HL-60 (cell line): ENCODE measurements around the gene ATRN.

Experiments used
- DNase-seq, 2 experiments: peaks; one replicate each; pipeline ENCODE4 v3.0.0-alpha.2; 2010 to 2020; ENCODE audit warnings: low read depth in 1 of 2, low spot score in 1 of 2
- H3K27ac ChIP-seq: fragments of 250-450 bp; sonication (Bioruptor Pico); replicated peaks from 2 replicates; pipeline ENCODE4 v1.5.1; 2020; ENCODE audit warnings: mild to moderate bottlenecking, moderate library complexity
- H3K27me3 ChIP-seq: fragments of 250-450 bp; sonication (Bioruptor Pico); 2 replicates; pipeline ENCODE4 v1.5.1; 2021; ENCODE audit warnings: mild to moderate bottlenecking, moderate library complexity; ENCODE audit not compliant: insufficient read depth, poor library complexity, severe bottlenecking
- H3K4me3 ChIP-seq: replicated peaks from 2 replicates; pipeline ENCODE4 v1.5.1; 2011; ENCODE audit warnings: mild to moderate bottlenecking, control low read depth, low read length; ENCODE audit not compliant: insufficient read depth
- CTCF ChIP-seq: IDR thresholded peaks from one replicate; pipeline ENCODE4 v1.5.1; 2011; ENCODE audit warnings: low read length, control low read depth, inconsistent platforms; ENCODE audit not compliant: insufficient read depth
- GABPA ChIP-seq: IDR thresholded peaks from 2 replicates; pipeline ENCODE4 v1.6.1; 2012; ENCODE audit warnings: low read depth
- POLR2AphosphoS5 ChIP-seq: IDR thresholded peaks from 2 replicates; pipeline ENCODE4 v1.6.1; 2012; ENCODE audit warnings: low read depth
- REST ChIP-seq: IDR thresholded peaks from 2 replicates; pipeline ENCODE4 v1.6.1; 2012; ENCODE audit warnings: low read depth; ENCODE audit not compliant: insufficient replicate concordance
- SPI1 ChIP-seq: IDR thresholded peaks from 2 replicates; pipeline ENCODE4 v1.6.1; 2012; ENCODE audit warnings: low read depth, mild to moderate bottlenecking, borderline replicate concordance

ATRN gene

GRCh38 chr20:3483784-3484183, 13.0 kb downstream of the ATRN start:
- DNase-seq: no peak
- H3K4me3 ChIP-seq: no peak overlapping the region
- H3K27me3 ChIP-seq: no peaks in the 10 kb centered on the region
- no peak overlapping the region for H3K27ac ChIP-seq
- TF ChIP-seq REST (no peak), POLR2AphosphoS5 (no peak), SPI1 (no peak)

GRCh38 chr20:3485913-3486312, 15.1 kb downstream of the ATRN start:
- Histone ChIP-seq H3K4me3 (no peak overlapping the region), H3K27ac (no peak overlapping the region), H3K27me3 (no peaks in the 10 kb centered on the region)
- TF ChIP-seq SPI1 (no peak), CTCF (no peak), REST (no peak), POLR2AphosphoS5 (no peak), GABPA (no peak)
- no peak for DNase-seq

- no peak overlapping the region for H3K27ac ChIP-seq
- H3K4me3 ChIP-seq: no peak overlapping the region
- DNase-seq: no peak
- TF ChIP-seq POLR2AphosphoS5 (no peak), CTCF (no peak), SPI1 (no peak), GABPA (no peak), REST (no peak)
- no peaks in the 10 kb centered on the region for H3K27me3 ChIP-seq
Measured at GRCh38 chr20:3486850-3487249, 16.0 kb downstream of the ATRN start.

GRCh38 chr20:3492669-3493068, 21.9 kb downstream of the ATRN start:
- no peak for DNase-seq
- H3K4me3 ChIP-seq: no peak overlapping the region
- TF ChIP-seq POLR2AphosphoS5 (no peak), REST (no peak), SPI1 (no peak), CTCF (no peak), GABPA (no peak)

More at GRCh38 chr20:3492669-3493068, 21.9 kb downstream of the ATRN start:
- H3K27ac ChIP-seq: no peak overlapping the region
- H3K27me3 ChIP-seq: no peaks in the 10 kb centered on the region
